ENCODE data around the gene NR2F2. TPM values are rescaled to one million over a fixed set of nuclear protein-coding genes. Genes with fewer than 3 reads are reported as not detected.

NR2F2 gene
- polyA plus RNA-seq, 1 experiment, result 63.1 TPM

DNA sequence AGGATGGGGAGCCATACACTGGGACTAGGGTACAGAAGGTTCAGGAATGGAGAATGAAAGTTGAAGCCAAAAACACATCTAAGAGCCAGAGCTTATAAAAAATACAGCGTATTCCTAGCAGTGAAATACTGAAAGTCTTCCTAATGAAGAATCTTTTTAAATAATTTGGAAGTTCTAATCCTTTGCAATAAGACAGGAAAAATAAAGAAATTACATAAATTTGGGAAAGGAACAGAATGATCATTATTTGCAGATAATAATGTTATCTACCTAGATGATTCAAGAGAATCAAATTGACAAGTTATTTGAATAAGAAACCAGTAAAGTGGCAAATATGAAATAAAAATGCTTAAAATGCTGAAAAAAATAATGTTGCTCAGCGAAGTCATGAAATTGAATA is 32.3 kb upstream of the NR2F2 start:
- no peak for DNase-seq (ENCODE audit: low read depth, low spot score)
- ChIA-PET POLR2A (no interaction called here), CTCF (no interaction called here)
- Histone ChIP-seq H3K27me3 (ENCODE audit: control insufficient read depth, insufficient read depth, low read length) (no peaks in the 10 kb centered on the region), H3K4me3 (ENCODE audit: low read depth, low read length) (no peak overlapping the region), H3K27ac (ENCODE audit: low read depth, low read length) (no peak overlapping the region), H3K9me3 (ENCODE audit: control insufficient read depth, insufficient read depth, low read length) (peaks cover 3% of the 10 kb centered on the region; the same call in 1 of the 2 replicates)
- TF ChIP-seq, protein P1, sequence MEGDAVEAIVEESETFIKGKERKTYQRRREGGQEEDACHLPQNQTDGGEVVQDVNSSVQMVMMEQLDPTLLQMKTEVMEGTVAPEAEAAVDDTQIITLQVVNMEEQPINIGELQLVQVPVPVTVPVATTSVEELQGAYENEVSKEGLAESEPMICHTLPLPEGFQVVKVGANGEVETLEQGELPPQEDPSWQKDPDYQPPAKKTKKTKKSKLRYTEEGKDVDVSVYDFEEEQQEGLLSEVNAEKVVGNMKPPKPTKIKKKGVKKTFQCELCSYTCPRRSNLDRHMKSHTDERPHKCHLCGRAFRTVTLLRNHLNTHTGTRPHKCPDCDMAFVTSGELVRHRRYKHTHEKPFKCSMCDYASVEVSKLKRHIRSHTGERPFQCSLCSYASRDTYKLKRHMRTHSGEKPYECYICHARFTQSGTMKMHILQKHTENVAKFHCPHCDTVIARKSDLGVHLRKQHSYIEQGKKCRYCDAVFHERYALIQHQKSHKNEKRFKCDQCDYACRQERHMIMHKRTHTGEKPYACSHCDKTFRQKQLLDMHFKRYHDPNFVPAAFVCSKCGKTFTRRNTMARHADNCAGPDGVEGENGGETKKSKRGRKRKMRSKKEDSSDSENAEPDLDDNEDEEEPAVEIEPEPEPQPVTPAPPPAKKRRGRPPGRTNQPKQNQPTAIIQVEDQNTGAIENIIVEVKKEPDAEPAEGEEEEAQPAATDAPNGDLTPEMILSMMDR (IDR thresholded peaks at IDR 0.05; ENCODE audit: low read depth, low read length), result no peak

DNA sequence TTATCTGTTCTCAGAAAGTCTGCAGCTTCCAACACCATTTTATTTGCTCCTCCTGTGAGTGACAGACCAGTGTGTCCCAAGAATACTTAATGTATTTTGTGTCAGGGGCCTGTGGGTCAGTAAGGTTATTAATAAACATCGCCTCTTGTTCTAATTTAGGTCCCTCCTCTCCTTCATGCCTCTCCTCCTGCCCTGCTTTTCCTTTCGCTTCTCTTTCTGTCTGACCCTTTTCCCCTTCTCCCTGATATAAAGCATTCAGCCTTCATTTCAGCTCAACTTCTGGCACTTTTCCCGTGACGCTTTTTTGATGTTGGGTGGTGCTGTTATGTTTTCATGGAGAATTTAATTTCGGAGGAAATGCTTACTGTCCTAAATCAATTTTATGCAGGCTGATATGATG is 29.7 kb upstream of the NR2F2 start:
- no peak overlapping the region for H3K27ac ChIP-seq (ENCODE audit: low read depth, low read length)
- H3K27me3 ChIP-seq (ENCODE audit: control insufficient read depth, insufficient read depth, low read length), result no peaks in the 10 kb centered on the region
- TF ChIP-seq, protein P1 (IDR thresholded peaks at IDR 0.05; ENCODE audit: low read depth, low read length), result no peak
- no peak for DNase-seq (ENCODE audit: low read depth, low spot score)
- H3K9me3 ChIP-seq (ENCODE audit: control insufficient read depth, insufficient read depth, low read length), result peaks cover 3% of the 10 kb centered on the region; the same call in 1 of the 2 replicates
- POLR2A ChIA-PET, result no interaction called here
- CTCF ChIA-PET, result no interaction called here
- no peak overlapping the region for H3K4me3 ChIP-seq (ENCODE audit: low read depth, low read length)

DNA sequence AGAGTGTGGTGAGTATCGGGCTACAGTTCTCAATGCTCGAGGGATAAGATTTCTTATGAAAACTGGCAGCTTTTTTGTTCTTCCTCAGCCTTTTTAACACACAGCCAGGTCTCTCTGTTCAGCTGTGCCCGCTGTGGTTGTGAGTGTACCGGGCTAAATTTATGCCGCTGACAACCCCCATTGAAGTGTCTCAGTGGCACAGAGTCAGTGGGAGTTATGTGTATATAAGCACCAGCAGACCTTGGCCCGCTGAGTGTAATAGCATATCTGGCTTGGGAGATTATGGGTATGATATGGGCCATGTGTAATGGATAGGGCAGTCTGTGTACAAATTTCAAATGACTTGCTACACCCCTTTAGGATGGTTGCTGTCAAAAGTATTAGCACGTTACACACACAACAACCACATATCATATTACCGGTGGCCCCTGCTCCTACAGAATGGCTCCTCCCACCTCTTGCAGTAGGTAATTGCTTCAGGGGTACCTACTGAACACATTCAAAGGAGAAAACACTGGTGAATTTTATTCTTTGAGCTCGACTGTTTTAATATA is 26.9 kb upstream of the NR2F2 start:
- no peak overlapping the region for H3K27ac ChIP-seq (ENCODE audit: low read depth, low read length)
- H3K27me3 ChIP-seq (ENCODE audit: control insufficient read depth, insufficient read depth, low read length), result no peaks in the 10 kb centered on the region
- TF ChIP-seq, protein P1 (IDR thresholded peaks at IDR 0.05; ENCODE audit: low read depth, low read length), result no peak
- no peak overlapping the region for H3K4me3 ChIP-seq (ENCODE audit: low read depth, low read length)
- no peak for DNase-seq (ENCODE audit: low read depth, low spot score)
- ChIA-PET CTCF (interaction anchor here (1.4 kb wide), 1 partner anchor 23 kb away, joined by 4 read pairs; no protein-coding TSS in a partner anchor), POLR2A (no interaction called here)
- H3K9me3 ChIP-seq (ENCODE audit: control insufficient read depth, insufficient read depth, low read length), result peaks cover 2% of the 10 kb centered on the region; the same call in 1 of the 2 replicates

DNA sequence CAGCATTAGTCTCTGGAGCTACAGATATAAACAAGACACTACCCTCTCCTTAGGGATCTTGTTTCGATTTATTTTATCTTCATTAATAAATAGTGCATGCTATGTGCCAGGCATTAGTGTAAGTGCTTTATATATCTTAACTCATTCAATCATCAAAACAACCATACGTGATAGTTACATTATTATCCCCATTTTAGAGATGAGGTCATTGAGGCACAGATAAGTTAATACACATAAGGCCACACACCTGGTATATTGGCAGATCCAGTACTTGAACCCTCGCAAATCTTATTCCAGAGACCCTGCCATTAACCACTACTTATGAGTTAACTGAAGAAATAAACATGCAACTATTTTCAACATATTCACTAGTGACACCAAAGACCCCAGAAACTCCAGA is 25.7 kb upstream of the NR2F2 start:
- Histone ChIP-seq H3K4me3 (ENCODE audit: low read depth, low read length) (no peak overlapping the region), H3K27ac (ENCODE audit: low read depth, low read length) (no peak overlapping the region), H3K27me3 (ENCODE audit: control insufficient read depth, insufficient read depth, low read length) (no peaks in the 10 kb centered on the region), H3K9me3 (ENCODE audit: control insufficient read depth, insufficient read depth, low read length) (no peaks in the 10 kb centered on the region)
- no peak for DNase-seq (ENCODE audit: low read depth, low spot score)
- CTCF ChIA-PET, result interaction anchor here (0.6 to 1.0 kb wide), 2 partner anchors 9 to 10 kb away, joined by 3 to 6 read pairs; no protein-coding TSS in a partner anchor
- POLR2A ChIA-PET, result no interaction called here
- TF ChIP-seq, protein P1 (IDR thresholded peaks at IDR 0.05; ENCODE audit: low read depth, low read length), result no peak

DNA sequence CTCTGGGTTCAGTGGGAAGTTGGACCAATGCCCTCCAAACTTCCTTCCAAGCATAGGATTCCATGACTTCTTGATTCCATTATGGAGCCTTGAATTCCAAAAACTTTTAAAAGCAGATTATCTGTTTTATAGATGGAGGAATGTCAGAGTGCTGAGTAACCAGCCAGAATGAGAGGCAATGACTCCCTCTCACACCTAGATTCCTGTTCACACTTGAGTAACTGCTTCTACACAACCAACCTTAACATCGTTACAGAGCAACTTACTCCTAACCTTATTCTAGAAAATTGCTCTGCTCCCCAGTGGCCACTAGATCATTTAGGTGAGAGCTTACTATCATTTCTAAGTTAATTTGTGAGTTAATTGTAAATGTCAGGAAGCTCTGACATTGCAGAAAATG is 24.2 kb upstream of the NR2F2 start:
- TF ChIP-seq, protein P1 (IDR thresholded peaks at IDR 0.05; ENCODE audit: low read depth, low read length), result no peak
- Histone ChIP-seq H3K9me3 (ENCODE audit: control insufficient read depth, insufficient read depth, low read length) (no peaks in the 10 kb centered on the region), H3K27me3 (ENCODE audit: control insufficient read depth, insufficient read depth, low read length) (no peaks in the 10 kb centered on the region), H3K27ac (ENCODE audit: low read depth, low read length) (no peak overlapping the region), H3K4me3 (ENCODE audit: low read depth, low read length) (no peak overlapping the region)
- no peak for DNase-seq (ENCODE audit: low read depth, low spot score)
- POLR2A ChIA-PET, result no interaction called here
- CTCF ChIA-PET, result no interaction called here
